ENCODE measurements around the gene PCIF1. TPM values are rescaled to one million over a fixed set of nuclear protein-coding genes. Genes with fewer than 3 reads are reported as not detected.
A peak's percentile ranks its signal among the peaks of the same experiment; 100 is the strongest.

The PCIF1 gene
- total RNA-seq, 1 experiment from 2014 or later: 18.4 TPM

DNA sequence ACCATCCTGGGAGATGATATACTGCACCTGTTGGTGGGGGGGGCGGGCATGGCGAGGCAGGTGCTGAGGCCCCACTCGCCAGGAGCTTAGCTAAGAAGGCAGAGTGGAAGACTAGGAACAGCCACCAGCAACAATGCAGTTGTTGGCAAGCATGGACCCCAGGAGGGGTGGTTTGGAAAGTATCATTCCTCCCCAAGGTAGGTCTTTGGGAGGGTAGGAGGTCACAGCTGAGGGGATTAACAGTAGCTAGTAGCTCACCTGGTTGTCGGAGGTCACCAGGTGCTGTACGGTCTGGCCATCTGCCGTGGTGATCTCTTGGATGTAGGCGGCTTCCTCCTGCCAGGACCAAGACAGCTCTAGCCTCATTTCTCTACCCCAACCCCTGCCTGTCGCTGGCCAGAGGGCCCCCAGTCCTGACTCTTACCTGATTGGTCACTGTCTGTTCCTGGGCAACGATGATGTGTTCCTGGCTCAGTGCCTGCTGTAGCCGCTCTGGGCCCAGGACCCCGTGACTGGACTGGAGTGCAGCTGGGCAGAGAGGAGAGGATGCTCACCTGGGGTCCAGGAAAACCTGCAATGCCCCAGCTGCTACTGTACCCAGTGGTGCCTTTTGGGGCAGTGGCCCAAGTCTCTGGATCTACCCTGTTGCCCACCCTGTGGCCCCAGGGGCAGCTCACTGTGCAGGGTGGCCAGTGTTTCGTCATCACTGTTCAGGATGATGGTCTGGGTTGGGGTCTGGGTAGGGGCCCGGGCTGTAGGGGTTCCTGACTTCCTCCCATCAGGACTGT lies 15.3 kb downstream of the PCIF1 start:
- no peak for DNase-seq

DNA sequence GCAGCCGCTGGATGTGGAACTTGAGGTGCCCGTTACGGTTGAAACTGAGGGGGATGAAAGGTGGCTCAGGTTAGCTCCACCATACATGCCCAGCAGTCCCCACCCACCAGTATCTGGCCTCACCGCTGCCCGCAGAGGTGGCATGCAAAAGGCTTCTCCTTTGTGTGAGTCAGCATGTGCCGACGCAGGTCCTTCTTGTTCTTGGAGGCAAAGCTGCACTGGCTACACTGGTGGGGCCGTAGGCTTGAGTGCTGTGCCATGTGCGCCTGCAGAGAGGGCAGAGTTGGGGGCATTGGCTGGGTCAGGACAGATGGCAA lies 15.8 kb downstream of the PCIF1 start:
- H2AFZ ChIP-seq (ENCODE audit: low read length): no peak overlapping the region
- H3K79me2 ChIP-seq (ENCODE audit: low read length): no peaks in the 10 kb centered on the region
- H3K9ac ChIP-seq (ENCODE audit: low read length): no peak overlapping the region
- DNase-seq (no peak), ATAC-seq (no peak)
- H3K36me3 ChIP-seq (ENCODE audit: low read depth, low read length): peaks cover 51% of the 10 kb centered on the region
- no peaks in the 10 kb centered on the region for H3K4me1 ChIP-seq (ENCODE audit: insufficient read depth, low read length)
- ChIA-PET POLR2A (ENCODE audit: unreplicated experiment) (no interaction called here), CTCF (no interaction called here)
- H4K20me1 ChIP-seq (ENCODE audit: low read length): no peaks in the 10 kb centered on the region
- no peaks in the 10 kb centered on the region for H3K9me3 ChIP-seq (ENCODE audit: low read length)
- H3K4me2 ChIP-seq (ENCODE audit: low read length): no peak overlapping the region
- H3K27ac ChIP-seq (ENCODE audit: low read length): no peak overlapping the region
- no peaks in the 10 kb centered on the region for H3K27me3 ChIP-seq (ENCODE audit: low read length)
- no peak overlapping the region for H3K4me3 ChIP-seq (ENCODE audit: low read length)
- TSS peak; percentile 12 for BruUV-seq (replicated peaks)
- no peak for TF ChIP-seq EZH2 (IDR thresholded peaks at IDR 0.05; ENCODE audit: low read length, unreplicated experiment)
- TF ChIP-seq, protein P1, sequence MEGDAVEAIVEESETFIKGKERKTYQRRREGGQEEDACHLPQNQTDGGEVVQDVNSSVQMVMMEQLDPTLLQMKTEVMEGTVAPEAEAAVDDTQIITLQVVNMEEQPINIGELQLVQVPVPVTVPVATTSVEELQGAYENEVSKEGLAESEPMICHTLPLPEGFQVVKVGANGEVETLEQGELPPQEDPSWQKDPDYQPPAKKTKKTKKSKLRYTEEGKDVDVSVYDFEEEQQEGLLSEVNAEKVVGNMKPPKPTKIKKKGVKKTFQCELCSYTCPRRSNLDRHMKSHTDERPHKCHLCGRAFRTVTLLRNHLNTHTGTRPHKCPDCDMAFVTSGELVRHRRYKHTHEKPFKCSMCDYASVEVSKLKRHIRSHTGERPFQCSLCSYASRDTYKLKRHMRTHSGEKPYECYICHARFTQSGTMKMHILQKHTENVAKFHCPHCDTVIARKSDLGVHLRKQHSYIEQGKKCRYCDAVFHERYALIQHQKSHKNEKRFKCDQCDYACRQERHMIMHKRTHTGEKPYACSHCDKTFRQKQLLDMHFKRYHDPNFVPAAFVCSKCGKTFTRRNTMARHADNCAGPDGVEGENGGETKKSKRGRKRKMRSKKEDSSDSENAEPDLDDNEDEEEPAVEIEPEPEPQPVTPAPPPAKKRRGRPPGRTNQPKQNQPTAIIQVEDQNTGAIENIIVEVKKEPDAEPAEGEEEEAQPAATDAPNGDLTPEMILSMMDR (conservative IDR thresholded peaks at IDR 0.05; ENCODE audit: low read depth, low read length): no peak
- TF ChIP-seq EZH2phosphoT487 (IDR thresholded peaks at IDR 0.05; ENCODE audit: borderline replicate concordance, low read length): no peak
- intact Hi-C loops (cut with micrococcal nuclease): no loop called here
- no peaks in the 10 kb centered on the region for H3K9me2 ChIP-seq (replicated peaks; ENCODE audit: low read length)
- H3F3A ChIP-seq (ENCODE audit: low read length, unreplicated experiment): no peaks in the 10 kb centered on the region

More for the DNA sequence above, 15.3 kb downstream of the PCIF1 start:
- H3K36me3 ChIP-seq (ENCODE audit: low read depth, low read length): peaks cover 51% of the 10 kb centered on the region
- H3K4me1 ChIP-seq (ENCODE audit: insufficient read depth, low read length): no peaks in the 10 kb centered on the region
- POLR2A ChIA-PET (ENCODE audit: unreplicated experiment): interaction anchor here (0.6 kb wide), 1 partner anchor 39 kb away, joined by 20 read pairs; no protein-coding TSS in a partner anchor
- no peaks in the 10 kb centered on the region for H4K20me1 ChIP-seq (ENCODE audit: low read length)
- H3K9me2 ChIP-seq (replicated peaks; ENCODE audit: low read length): no peaks in the 10 kb centered on the region
- H2AFZ ChIP-seq (ENCODE audit: low read length): no peak overlapping the region
- intact Hi-C loops (cut with micrococcal nuclease): no loop called here
- no peak overlapping the region for H3K27ac ChIP-seq (ENCODE audit: low read length)
- H3K9ac ChIP-seq (ENCODE audit: low read length): no peak overlapping the region
- no peak overlapping the region for H3K4me2 ChIP-seq (ENCODE audit: low read length)
- no peaks in the 10 kb centered on the region for H3K9me3 ChIP-seq (ENCODE audit: low read length)
- H3K79me2 ChIP-seq (ENCODE audit: low read length): no peaks in the 10 kb centered on the region
- CTCF ChIA-PET: no interaction called here
- H3K27me3 ChIP-seq (ENCODE audit: low read length): no peaks in the 10 kb centered on the region
- TF ChIP-seq EZH2 (IDR thresholded peaks at IDR 0.05; ENCODE audit: low read length, unreplicated experiment) (no peak), EZH2phosphoT487 (IDR thresholded peaks at IDR 0.05; ENCODE audit: borderline replicate concordance, low read length) (no peak)
- TF ChIP-seq, protein P1 (conservative IDR thresholded peaks at IDR 0.05; ENCODE audit: low read depth, low read length): no peak
- no TSS peak for BruUV-seq (replicated peaks)
- H3F3A ChIP-seq (ENCODE audit: low read length, unreplicated experiment): no peaks in the 10 kb centered on the region
- no peak for ATAC-seq
- no peak overlapping the region for H3K4me3 ChIP-seq (ENCODE audit: low read length)

Data from PC-3 (cell line).